ENCODE measurements around the gene TMEM232.
"Not testable (repeated sequence)": the region's sequence is repeated elsewhere in the genome, so short reads cannot be mapped to it uniquely, and the experiment has no call there.

Gene TMEM232

DNA sequence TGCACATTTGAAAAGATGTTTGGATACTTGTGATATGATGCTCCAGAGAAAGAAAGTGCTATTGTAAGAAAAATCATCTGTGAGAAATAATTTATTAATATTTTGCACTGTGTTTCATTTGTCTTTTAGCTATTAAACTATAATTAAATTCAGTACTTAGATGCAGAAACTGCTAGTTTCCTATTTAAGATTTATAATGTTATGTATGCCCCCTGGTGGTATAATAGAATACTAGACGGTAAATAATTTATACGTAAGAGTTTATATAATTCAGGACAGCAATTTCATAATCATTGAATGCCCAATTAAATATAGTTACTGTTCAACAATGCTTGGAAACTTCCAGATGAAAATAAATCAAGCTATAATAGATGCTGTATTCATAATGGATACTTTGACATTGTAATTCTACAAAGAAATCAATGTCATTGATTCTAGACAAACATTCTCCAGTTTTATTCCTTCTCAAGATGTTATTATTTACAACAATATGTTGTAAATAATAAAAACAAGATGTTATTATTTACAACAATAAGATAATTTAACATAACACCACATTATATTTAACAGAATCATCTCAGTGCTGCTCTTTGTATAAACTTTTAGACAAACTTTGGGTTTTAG is 101.0 kb downstream of the TMEM232 start:
- DNase-seq (ENCODE audit: low spot score): peak; percentile 33

GRCh38 chr5:110623874-110624273 is 102.6 kb downstream of the TMEM232 start:
- DNase-seq (ENCODE audit: low spot score): no peak

DNA sequence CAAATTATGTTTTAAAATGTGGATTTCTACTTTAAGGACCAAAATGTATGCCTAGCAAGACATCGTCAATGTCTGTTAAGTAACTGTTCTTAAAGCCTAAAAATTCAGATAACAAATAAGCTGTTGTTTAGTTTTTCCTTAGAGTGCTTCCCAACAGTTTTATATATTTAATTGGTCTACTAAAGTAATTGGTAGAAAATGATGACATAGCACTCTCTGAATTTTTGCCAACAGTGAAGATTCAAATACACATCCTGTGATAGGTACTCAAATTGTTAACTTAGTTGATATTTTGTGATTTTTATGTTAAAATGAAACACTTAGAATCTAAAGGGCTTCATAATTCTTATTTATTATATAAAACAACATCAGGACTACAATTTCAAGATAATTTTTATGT is 107.5 kb downstream of the TMEM232 start:
- no peak for DNase-seq (ENCODE audit: low spot score)

DNA sequence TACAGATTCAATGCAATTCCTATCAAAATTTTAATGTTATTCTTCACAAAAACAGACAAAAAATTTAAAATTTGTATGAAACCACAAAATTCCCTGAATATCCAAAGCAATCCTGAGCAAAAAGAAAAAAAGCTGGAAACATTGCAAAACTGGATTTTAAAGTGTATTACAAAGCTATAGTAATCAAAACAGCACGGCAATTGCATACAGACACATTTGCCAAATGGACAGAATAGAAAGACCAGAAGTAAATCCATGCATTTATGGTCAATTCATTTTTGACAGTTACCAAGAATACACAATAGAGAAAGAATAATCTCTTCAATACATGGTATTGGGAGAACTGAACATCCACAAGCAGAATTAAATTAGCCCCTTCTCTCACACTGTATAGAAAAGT is 110.5 kb downstream of the TMEM232 start:
- DNase-seq (ENCODE audit: low spot score): no peak

GRCh38 chr5:110612794-110613247 is 113.7 kb downstream of the TMEM232 start:
- DNase-seq (ENCODE audit: low spot score): no peak

- DNase-seq (ENCODE audit: low spot score): no peak
These were observed 114.7 kb downstream of the TMEM232 start for GRCh38 chr5:110611817-110612216.

DNA sequence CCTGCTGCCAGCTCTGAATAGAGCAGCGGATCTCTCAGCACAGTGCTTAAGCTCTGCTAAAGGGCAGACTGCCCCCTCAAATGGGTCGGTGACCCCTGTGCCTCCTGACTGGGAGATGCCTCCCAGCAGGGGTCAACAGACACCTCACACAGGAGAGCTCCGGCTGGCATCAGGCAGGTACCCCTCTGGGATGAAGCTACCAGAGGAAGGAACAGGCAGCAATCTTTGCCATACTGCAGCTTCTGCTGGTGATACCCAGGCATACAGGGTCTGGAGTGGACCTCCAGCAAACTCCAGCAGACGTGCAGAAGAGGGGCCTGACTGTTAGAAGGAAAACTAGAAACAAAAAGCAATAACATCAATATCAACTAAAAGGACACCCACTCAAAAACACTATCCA is 131.6 kb downstream of the TMEM232 start:
- DNase-seq (ENCODE audit: low spot score): no peak

- peak; percentile 13 for DNase-seq (ENCODE audit: low spot score)
These were observed 136.3 kb downstream of the TMEM232 start for GRCh38 chr5:110590187-110590586.

GRCh38 chr5:110588286-110588980 is 138.0 kb downstream of the TMEM232 start:
- peak; percentile 35 for DNase-seq (ENCODE audit: low spot score)

DNA sequence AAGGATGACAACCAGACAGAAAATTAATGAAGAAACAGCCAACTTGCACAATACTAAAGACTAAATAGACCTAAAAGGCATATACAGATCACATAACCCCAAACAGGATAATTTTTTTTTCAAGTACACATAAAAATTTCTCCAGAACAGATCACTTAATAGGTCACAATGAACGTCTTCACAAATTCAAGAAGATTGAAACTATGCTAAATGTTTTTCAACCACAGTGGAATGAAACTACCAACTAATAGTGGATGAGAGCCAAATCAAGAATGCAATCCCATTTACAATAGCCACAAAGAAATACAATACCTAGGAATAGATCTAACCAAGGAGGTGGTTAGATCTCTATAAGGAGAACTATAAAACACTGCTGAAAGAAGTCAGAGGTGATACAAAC is 145.8 kb downstream of the TMEM232 start:
- peak; percentile 2 for DNase-seq (ENCODE audit: low spot score)

DNA sequence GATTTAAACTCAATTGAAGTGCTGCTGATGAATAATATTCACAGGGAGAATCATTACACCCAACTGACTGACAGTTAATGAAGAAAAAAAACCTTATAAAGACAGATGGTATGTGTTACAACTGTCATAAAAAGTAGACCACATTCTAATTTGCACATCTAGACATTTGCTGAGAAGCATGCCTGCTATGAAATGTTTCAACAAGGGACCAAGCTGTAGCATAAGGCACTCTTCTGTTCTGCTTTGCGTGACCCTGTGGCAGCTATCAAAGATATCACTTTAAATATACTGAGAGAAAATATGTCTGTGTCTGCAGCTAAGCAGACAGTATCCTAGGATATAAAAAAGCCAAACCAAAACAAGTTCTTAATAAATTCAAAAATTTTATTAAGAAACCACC is 153.7 kb downstream of the TMEM232 start:
- DNase-seq (ENCODE audit: low spot score): no peak

GRCh38 chr5:110562191-110562590 is 164.3 kb downstream of the TMEM232 start:
- no peak for DNase-seq (ENCODE audit: low spot score)

DNA sequence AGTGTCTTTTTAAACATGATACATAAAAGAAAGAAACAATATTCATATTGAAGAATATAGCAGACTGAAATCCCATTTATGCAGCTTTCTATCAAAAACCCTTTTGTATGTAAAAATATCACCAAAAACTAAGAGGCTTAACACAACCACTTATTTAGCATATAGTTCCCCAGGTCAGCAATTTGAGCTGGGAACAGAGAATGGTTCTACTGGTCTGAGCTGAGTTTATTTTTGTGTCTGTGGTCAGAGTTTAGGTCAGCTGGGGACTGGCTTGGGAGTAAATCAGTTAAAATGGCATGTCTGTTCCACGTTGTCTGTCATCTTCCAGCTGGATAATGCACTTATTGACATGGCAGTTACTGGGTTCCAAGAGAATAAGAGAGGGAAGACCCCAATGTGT is 165.0 kb downstream of the TMEM232 start:
- no peak for DNase-seq (ENCODE audit: low spot score)

DNA sequence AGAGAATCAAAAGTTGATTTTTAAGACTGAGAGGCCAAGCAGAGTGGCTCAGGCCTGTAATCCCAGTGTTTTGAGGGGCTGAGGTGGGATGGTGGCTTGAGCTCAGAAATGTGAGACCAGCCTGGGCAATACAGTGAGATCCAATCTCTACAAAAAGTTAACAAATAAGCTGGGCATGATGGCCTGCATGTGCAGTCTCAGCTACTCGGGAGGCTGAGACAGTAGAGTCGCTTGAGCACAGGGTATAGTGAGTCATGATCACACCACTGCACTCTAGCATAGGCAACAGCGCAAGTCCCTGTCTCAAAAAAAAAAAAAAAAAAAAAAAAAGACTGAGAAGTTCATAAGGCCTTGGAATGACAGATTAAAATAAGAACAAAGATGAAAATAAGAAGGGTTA is 177.2 kb downstream of the TMEM232 start:
- no peak for DNase-seq (ENCODE audit: low spot score)

DNA sequence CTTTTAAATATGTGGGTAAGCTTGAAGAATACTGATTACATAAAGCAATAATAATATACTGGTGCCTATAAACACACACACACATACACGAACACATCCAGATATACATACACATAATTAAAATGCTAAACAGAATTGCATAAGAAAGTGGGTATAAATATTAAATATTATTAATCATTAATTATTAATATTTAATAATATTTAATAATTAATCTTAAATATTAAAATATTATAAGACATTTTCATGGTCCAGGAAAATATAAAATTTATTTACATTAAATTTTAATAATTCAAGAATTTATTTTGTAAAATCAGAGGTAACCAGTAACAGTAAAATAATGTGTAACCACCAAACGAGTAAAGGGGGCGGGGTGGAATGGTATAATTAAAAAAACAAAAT is 178.3 kb downstream of the TMEM232 start:
- no peak for DNase-seq (ENCODE audit: low spot score)

DNA sequence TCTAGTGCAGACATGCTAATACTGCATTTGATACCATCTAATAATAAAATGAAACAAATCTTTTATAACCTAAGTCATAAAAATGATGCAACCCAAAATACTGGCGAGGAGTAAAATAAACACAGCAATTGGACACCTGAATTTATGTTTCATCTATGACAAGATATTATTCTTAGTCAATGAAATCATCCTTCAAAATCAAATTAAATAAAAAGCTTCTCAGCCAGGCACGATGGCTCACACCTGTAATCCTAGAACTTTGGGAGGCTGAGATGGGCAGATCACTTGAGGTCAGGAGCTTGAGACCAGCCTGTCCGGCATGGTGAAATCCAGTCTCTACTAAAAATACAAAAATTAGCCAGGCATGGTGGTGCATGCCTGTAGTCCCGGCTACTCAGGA is 179.0 kb downstream of the TMEM232 start:
- DNase-seq (ENCODE audit: low spot score): no peak

GRCh38 chr5:110545716-110546115 is 180.8 kb downstream of the TMEM232 start:
- DNase-seq (ENCODE audit: low spot score): no peak

DNA sequence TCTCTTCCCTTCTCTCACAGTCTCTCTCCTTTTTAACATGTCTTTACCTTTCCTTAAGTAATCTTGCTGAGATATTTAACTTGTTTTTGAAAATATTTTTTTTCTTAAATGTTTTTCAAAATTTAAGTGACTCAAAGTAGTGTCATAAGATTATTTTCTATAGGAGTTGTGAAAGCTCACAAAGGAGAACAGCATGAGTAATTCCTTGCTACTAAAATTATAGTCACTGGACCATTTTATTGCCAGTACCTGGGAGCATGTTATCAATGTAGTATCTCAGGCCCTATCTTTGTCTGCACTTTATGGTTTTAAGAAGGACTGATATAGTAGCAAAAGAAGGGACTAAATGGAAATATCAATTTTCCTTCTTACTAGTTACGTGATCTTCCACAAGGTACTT is 181.9 kb downstream of the TMEM232 start:
- peak; percentile 5 for DNase-seq (ENCODE audit: low spot score)

GRCh38 chr5:110542949-110543348 is 183.5 kb downstream of the TMEM232 start:
- no peak for DNase-seq (ENCODE audit: low spot score)

DNA sequence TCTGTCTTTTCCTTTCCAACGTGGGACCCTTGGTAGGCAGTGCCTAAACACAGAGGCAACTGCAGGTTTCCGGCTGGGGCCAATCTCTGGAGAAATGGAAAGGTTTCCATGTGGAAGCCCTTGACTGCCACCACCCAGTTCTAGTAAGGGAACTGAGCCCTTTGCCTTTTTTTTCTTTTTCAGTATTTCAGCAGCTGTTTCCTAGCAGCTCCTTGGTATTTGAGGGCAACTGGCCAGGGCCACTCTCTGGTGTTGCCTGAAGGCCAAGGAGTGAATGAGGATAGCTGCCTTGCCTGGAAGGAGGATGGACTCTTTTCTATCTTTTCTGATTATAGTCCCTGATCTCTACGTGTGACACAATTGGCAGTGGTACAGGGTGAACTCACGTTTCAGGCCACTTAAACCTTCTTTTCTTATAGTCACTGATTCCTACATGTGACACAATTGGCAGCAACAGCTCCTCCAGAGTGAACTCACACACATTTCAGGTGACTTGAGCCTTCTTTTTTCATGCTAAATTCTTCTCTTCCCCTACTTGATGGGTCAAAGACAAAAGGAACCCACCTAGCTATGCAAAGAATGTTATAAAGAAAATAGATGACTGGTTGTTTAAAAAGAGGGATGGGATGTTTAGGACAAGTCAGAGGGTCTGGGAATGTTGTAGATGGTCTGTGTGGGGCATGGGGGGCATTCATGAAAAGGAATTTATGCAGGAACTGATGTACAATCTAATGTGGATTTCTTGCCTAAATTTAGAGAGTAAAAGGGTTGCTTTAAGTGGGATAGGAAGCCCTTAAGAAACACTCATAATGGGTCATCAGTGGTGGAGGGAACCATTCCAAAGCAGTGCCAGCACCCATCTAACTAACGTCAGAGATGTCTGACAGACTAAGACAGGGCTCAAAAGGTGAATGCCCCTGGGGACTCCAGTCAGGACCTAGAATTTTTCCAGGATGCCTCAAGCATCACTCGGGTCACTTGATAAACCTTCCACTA is 190.1 kb downstream of the TMEM232 start:
- peak; percentile 33 for DNase-seq (ENCODE audit: low spot score)

GRCh38 chr5:110535146-110535545 is 191.3 kb downstream of the TMEM232 start:
- not testable (repeated sequence) for DNase-seq (ENCODE audit: low spot score)

GRCh38 chr5:110525762-110526161 is 200.7 kb downstream of the TMEM232 start:
- no peak for DNase-seq (ENCODE audit: low spot score)

DNA sequence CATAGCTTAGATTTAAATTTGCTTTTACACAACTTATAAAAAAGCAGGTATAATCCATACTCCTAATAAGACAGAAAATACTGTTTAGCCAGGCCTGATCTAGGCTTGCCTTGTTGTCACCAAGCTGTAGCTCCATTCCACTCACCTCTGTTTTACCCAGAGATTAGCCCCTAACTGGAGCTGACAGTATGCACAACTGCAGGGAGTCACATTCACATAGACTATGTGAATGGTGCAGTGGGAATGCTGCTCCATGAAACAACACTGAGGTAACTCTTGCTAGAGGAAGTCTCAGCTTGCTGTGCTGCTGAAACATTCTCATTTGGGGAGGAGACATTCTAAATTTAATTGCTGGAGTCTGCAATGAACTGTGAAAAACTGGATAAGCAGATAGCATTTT is 209.1 kb downstream of the TMEM232 start:
- DNase-seq (ENCODE audit: low spot score): no peak

All from GM03348 (cell line).